ENCODE data around the gene DRAP1. TPM values are rescaled to one million over a fixed set of nuclear protein-coding genes. Genes with fewer than 3 reads are reported as not detected.
A peak's percentile ranks its signal among the peaks of the same experiment; 100 is the strongest.

DRAP1 gene
- total and polyA plus RNA-seq, 2 donors from 2014 or later, result 51.2 to 150 TPM

DNA sequence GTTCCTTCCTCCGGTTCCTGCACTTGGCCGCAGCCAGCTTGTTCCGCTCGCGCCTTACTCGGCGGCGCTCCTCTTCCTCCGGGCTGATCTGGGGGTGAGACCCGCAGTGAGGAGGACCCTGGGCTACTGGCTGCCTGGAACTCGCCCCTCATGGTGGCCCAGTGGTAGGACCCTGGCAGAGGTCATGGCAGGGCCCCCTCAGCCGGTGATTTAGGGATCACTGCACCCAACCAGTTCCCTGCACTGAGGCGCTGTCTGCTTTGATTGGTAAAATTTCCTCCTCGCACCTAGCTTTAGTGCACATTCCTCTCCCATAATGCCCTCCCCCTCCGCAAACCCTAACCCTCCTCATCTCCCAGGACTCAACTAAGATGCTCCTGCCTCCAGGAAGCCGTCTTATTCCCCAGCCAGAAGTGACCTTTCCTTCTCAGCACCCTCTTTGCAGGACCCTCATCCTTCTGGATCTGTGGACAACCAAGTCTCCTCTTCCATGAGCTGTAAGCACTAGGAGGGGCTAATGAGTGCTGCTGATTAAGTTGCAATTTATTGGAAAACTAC lies 25.1 kb upstream of the DRAP1 start:
- H3K36me3 ChIP-seq (ENCODE audit: control insufficient read depth in 2 of 3, insufficient read depth in 3 of 3, low read length in 3 of 3), result no peaks in the 10 kb centered on the region
- FAIRE-seq, result no peak
- H3K4me1 ChIP-seq (ENCODE audit: control insufficient read depth in 2 of 3, insufficient read depth in 2 of 3, low read depth in 1 of 3, low read length in 3 of 3), result peaks cover 0 to 23% (median 0%) of the 10 kb centered on the region in 3 donors
- intact Hi-C loops (cut with DNase I), result no loop called here
- TF ChIP-seq, protein P1, sequence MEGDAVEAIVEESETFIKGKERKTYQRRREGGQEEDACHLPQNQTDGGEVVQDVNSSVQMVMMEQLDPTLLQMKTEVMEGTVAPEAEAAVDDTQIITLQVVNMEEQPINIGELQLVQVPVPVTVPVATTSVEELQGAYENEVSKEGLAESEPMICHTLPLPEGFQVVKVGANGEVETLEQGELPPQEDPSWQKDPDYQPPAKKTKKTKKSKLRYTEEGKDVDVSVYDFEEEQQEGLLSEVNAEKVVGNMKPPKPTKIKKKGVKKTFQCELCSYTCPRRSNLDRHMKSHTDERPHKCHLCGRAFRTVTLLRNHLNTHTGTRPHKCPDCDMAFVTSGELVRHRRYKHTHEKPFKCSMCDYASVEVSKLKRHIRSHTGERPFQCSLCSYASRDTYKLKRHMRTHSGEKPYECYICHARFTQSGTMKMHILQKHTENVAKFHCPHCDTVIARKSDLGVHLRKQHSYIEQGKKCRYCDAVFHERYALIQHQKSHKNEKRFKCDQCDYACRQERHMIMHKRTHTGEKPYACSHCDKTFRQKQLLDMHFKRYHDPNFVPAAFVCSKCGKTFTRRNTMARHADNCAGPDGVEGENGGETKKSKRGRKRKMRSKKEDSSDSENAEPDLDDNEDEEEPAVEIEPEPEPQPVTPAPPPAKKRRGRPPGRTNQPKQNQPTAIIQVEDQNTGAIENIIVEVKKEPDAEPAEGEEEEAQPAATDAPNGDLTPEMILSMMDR (IDR thresholded peaks at IDR 0.05; ENCODE audit: borderline replicate concordance, extremely low read depth, insufficient read depth), result no peak
- no peak overlapping the region for H3K4me3 ChIP-seq (ENCODE audit: low read length in 3 of 3)
- no peak overlapping the region for H3K9ac ChIP-seq (ENCODE audit: low read length in 3 of 3)
- no peaks in the 10 kb centered on the region for H3K9me3 ChIP-seq (ENCODE audit: control insufficient read depth in 2 of 3, insufficient read depth in 1 of 3, low read length in 3 of 3)
- DNase-seq, result peak in 1 of 5 donors; percentile 86
- peak overlapping the region in 1 of 2 donors; percentile 82 for H3K27ac ChIP-seq (ENCODE audit: low read depth in 2 of 2, low read length in 2 of 2)
- H3K27me3 ChIP-seq (ENCODE audit: control insufficient read depth, insufficient read depth, low read length), result peaks cover 8% of the 10 kb centered on the region

DNA sequence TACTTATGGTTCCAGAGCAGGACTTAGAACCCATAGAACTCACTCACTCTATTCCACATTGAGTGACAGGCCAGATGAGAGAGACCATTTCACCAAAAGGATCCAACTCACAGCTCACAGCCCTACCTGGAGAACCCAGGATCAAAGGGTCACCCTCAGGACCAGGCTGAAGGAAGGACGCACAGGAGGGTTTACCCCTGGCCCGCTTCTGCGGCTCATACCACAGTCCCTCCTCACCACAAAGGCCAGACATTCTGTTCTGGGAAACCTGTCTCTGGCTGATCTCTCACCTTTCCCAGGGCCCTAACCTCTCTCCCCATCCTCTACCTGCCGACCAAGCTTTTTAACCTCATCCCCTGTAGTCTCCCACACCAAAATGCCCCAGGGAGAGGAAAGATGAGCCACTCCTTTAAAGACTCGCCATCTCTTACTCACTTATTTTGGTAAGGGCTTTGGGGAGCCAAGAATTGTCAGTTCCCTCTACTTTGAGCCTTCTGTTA lies 23.7 kb upstream of the DRAP1 start:
- H3K36me3 ChIP-seq (ENCODE audit: control insufficient read depth in 2 of 3, insufficient read depth in 3 of 3, low read length in 3 of 3), result no peaks in the 10 kb centered on the region
- no peak overlapping the region for H3K4me3 ChIP-seq (ENCODE audit: low read length in 3 of 3)
- FAIRE-seq (no peak), DNase-seq (no peak)
- peaks cover 0 to 21% (median 3%) of the 10 kb centered on the region in 3 donors for H3K4me1 ChIP-seq (ENCODE audit: control insufficient read depth in 2 of 3, insufficient read depth in 2 of 3, low read depth in 1 of 3, low read length in 3 of 3)
- TF ChIP-seq, protein P1 (IDR thresholded peaks at IDR 0.05; ENCODE audit: borderline replicate concordance, extremely low read depth, insufficient read depth), result no peak
- no peak overlapping the region for H3K27ac ChIP-seq (ENCODE audit: low read depth in 2 of 2, low read length in 2 of 2)
- H3K9ac ChIP-seq (ENCODE audit: low read length in 3 of 3), result no peak overlapping the region
- H3K27me3 ChIP-seq (ENCODE audit: control insufficient read depth, insufficient read depth, low read length), result peaks cover 12% of the 10 kb centered on the region
- intact Hi-C loops (cut with DNase I), result no loop called here
- H3K9me3 ChIP-seq (ENCODE audit: control insufficient read depth in 2 of 3, insufficient read depth in 1 of 3, low read length in 3 of 3), result no peaks in the 10 kb centered on the region

DNA sequence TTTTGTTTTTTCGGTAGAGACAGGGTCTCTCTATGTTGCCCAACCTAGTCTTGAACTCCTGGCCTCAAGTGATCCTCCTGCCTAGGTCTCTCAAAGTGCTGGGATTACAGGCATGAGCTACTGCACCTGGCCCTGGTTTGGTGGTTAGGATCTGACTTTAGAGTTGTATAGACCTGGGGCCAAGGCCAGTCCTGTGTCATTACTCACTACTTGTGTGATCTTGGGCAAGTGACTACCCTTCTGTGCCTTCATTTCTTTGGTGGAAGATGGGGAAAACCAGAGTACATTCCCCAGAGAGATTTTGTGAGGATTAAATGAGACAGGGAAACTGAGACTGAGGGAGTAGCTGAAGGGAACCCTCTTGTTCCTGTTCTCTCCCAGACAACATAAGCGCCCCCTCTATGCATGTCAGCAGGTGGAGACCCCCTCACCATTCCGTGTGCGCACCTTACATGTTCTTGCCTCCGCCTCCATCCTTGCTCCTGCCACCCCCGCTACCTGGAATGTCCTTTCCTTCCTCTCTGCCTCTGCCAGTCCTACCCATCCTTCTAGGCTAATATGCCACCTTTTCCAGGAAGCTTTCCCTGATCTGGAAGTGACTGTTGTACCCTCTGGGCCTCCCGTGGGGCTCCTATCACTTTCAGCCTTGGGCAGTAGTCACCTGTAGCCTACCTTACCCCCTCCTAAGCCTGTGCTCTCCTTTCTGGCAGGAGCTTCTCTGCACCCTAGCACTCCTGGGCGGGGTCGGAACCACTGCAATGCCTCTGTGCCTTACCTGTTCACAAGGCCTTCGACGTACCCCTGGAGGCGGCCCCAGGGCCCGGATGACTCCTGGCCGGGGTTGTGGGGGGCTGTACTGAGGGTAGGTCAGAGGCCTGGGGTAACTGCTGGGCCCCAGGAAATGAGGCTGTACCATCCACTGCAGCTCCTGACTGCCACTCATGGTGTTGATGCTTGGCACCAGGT lies 22.9 kb upstream of the DRAP1 start:
- no peaks in the 10 kb centered on the region for H3K36me3 ChIP-seq (ENCODE audit: control insufficient read depth in 2 of 3, insufficient read depth in 3 of 3, low read length in 3 of 3)
- H3K4me3 ChIP-seq (ENCODE audit: low read length in 3 of 3), result no peak overlapping the region
- peaks cover 0 to 17% (median 3%) of the 10 kb centered on the region in 3 donors for H3K4me1 ChIP-seq (ENCODE audit: control insufficient read depth in 2 of 3, insufficient read depth in 2 of 3, low read depth in 1 of 3, low read length in 3 of 3)
- no peak overlapping the region for H3K9ac ChIP-seq (ENCODE audit: low read length in 3 of 3)
- FAIRE-seq (no peak), DNase-seq (no peak)
- H3K27me3 ChIP-seq (ENCODE audit: control insufficient read depth, insufficient read depth, low read length), result peaks cover 15% of the 10 kb centered on the region
- intact Hi-C loops (cut with DNase I), result no loop called here
- TF ChIP-seq, protein P1 (IDR thresholded peaks at IDR 0.05; ENCODE audit: borderline replicate concordance, extremely low read depth, insufficient read depth), result no peak
- no peak overlapping the region for H3K27ac ChIP-seq (ENCODE audit: low read depth in 2 of 2, low read length in 2 of 2)
- no peaks in the 10 kb centered on the region for H3K9me3 ChIP-seq (ENCODE audit: control insufficient read depth in 2 of 3, insufficient read depth in 1 of 3, low read length in 3 of 3)
